NCI-H2227 (cell line): ENCODE measurements around the gene SHKBP1.

Experiments used
- DNase-seq: peaks from one replicate; lab custom pipeline; 2025; ENCODE audit not compliant: unreplicated experiment; lab: John Stamatoyannopoulos, UW

Gene SHKBP1

DNA sequence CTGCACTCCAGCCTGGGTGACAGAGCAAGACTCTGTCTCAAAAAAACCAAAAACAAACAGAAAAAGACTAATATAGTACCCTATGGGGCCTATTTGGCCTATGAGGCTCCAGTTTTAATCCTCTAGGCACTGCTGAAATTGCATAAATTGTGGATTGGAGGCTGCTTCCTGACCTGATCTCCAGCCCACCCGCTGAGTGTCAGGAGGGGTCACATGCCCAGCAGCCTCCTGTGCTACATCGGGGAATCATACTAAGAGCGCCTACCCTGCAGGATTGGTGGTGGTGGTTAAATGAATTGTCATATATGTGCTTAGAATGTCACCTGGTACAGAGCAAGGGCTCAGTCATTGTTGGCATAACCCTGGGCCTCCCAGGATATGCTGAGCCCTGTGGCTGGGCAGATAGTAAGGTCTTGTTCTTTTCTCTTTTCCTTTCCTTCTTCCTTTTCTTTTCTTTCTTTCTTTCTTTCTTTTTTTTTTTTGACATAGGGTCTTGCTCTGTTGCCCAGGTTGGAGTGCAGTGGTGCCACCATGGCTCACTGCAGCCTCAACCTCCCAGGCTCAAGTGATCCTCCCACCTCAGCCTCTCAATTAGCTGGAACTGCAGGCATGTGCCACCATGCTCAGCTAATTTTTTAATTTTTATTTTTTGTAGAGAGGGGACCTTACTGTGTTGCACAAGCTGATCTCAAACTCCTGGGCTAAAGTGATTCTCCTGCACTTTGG, 55.8 kb downstream of the SHKBP1 start:
- no peak for DNase-seq

DNA sequence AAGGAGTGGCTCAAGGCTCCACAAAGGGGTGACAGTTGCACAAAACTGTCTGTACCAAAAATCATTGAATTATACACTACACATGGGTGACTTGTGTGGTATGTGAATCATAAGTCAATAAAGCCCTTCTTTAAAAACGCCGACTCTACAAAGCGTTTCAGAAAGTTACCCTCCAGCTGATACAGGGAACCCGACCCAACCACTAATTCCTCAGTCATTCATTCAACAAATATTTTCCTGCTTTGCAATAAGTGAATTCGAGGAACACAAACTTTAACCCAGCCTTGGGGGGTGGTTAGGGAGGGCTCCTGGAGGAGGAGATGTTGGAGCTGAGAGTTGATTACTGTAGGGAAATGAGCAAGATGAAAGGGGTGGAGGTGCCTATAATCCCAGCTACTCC, 56.5 kb downstream of the SHKBP1 start:
- DNase-seq: no peak

DNA sequence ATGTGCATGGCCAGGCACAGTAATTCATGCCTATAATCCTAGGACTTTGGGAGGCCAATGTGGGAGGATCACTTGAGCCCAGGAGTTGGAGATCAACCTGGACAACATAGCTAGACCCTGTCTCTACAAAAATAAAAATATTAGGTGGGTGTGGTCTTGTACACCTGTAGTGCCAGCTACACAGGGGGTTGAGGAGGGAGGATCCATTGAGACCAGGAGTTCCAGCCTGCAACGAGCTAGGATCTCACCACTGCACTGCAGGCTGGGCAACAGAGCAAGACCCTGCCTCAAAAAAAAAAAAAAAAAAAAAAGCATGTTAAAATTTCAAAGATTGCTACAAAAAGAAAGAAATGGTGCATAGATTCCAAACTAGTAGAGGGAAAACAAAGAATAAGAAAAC, 61.7 kb downstream of the SHKBP1 start:
- DNase-seq: no peak

DNA sequence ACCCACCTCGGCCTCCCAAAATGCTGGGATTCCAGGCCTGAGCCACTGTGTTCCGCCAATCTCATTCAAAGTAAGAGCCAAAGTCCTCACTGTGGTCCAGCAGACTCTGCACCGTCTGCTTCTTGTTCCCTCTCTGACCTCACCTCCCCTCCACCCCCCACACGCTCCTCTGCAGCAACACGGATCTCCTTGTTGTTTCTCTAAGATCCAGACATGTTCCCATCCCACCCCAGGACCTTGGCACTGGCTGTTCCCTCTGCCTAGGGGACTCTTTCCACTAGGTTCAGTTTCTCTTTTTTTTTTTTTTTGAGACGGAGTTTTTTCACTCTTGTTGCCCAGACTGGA, 62.9 kb downstream of the SHKBP1 start:
- no peak for DNase-seq

DNA sequence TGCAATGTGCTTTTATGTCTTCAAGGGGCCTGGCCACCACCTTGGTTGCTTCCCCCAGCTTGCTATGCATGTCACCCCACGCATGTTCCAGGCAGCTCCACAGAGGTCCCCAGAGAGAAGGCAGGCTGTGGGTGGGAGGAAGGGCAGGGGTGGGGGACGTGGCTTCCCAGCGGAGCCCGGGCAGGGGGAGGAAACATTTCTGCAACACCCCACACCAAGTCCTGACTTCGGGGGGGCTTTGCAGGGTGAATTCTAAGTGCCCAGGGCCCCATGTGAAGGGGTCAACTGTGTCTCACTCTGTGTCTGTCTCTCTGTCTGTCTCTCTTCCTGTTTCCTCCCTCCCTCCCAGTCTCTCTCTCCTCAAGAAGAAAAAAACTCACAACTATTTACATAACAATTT, 64.1 kb downstream of the SHKBP1 start:
- no peak for DNase-seq
